Activated CD4-positive, alpha-beta T cell treated with anti-CD3 and anti-CD28 coated beads, Interleukin-2, amount 50 U/mL, for 4 hours (primary cell): Measurements from ENCODE around the gene PAX5.

ENCODE experiments used
- DNase-seq, 2 experiments: peaks; one replicate each; pipeline ENCODE4 v3.0.0-alpha.2; 2020

The PAX5 gene

GRCh38 chr9:36848946-36849345 is 185.1 kb downstream of the PAX5 start:
- DNase-seq = no peak

DNA sequence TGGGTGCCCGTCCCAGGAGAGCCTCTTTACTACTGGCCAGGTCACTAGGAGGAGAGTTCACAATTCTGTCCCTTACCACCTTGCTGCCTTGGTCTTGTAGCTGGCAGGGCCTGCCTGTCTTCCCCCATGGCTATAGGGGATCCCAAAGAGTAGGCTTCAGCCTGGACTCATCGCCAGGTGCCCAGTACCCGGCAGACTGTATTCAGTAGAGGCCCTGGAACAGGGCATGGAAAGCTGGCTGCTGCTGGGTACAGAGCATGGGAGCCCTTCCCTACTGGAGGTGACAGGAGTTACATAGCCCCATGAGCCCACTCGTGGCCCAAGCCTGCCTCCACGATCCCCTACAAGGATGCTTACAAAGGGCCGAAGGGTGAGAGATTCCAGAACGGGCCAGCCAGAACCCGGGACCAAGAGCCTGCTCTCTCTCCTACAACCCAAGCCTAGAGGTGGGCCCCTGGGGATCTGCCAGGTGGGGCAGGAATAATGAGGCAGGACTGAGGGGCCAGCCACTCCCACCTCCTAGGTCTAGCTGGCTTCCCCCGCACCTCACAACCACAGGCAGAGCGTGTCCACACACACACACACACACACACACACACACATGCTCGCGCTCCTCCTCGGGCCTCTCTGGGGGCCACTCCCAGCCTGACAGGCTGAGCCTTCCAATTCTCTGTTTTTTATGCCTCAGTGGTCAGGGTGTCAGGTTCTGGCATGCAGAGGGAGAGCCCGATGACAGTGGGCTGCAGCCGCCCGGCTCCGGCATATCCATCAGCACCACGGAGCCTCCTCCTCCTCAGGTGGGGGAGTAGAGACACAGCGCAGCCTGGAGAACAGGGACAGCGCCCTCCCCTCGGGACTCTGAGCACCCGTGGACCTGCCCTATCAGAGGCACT is 186.0 kb downstream of the PAX5 start:
- DNase-seq = no peak

DNA sequence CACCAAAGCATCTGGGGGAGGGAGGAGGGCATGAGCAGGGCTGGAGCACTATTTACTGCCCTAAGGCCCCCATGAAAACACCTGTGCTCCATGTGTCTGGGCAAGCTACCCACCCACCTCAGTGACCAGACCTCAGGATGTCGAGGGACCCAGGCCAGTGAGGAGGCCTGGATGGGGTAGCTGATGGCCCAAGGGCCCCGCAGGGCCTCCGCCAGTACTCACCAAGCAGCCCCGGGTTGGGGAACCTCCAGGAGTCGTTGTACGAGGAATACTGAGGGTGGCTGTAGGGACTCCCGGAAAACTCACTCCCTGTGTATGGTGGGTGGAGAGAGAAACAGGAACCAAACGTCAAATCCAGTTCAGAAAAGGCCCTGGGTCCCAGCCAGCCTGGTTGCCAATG is 187.4 kb downstream of the PAX5 start:
- DNase-seq = no peak

GRCh38 chr9:36845844-36846243 is 188.2 kb downstream of the PAX5 start:
- no peak for DNase-seq

GRCh38 chr9:36844961-36845360 is 189.1 kb downstream of the PAX5 start:
- no peak for DNase-seq

DNA sequence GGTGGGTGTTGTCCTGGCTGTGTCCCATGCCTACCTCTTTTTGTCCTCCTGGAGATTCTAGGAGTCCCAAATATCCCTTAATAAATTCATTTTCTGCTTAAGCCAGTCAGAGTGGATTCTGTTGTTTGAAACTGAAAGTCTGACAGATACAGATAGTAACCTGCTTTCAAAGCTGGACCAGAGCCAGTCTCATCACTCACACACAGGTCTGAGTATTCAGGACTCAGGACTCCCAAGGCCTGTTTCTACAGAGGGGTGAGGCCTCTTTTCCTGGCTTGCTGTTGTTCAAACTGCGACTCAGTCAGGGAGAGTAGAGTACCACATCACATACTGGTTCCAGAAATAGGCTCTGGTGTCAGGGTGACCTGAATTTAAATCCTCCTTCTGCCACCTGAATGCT is 190.1 kb downstream of the PAX5 start:
- DNase-seq = no peak

DNA sequence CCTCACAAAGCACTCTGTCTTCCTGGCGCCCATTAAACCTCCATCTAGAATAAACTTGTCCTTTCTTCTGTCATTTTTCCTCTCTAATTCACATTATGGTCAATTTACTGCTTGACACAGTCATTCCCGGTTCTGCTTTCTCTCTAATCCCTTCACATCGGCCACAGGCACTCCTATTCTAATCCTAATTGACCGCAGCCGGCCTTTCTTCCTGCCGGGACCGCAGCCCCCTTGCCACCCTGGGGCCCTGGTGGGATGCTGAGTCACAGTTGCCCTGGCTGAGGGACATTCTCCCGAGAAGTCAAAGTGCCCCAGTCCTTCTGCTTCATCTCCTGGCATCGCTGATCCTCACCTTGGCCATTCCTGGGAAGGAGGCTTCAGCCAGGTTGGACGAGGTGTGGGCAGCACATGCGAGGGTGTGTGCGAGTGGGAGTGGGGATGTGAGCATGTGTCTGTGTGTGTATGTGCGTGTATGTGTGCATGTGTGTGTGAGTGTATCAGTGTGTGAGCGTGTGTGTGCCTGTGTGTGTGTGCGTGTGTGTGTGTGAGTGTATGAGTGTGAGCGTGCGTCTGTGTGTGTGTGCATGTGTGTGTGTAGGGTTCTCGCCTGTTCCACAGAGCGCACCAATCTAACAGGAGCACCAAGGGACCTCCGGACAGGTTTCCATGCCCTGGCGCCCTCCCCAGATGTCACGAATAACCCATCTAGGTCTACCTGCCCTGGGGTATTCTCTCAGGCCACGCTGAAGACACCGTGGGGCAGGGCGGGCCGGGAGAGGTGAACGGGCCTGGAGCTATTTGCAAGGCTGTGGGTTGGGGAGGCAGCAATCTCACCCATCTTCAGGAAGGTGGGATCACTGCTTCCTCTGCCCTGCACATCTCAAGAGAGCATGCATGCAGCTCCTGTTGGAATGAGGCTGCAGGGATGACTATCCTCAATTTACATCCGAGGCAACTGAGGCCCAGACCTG is 191.2 kb downstream of the PAX5 start:
- no peak for DNase-seq

GRCh38 chr9:36840898-36841536 is 193.1 kb downstream of the PAX5 start:
- DNase-seq = no peak

- DNase-seq = no peak
Measured at GRCh38 chr9:36839131-36839885, 194.8 kb downstream of the PAX5 start.

GRCh38 chr9:36837431-36838405 is 196.3 kb downstream of the PAX5 start:
- no peak for DNase-seq

DNA sequence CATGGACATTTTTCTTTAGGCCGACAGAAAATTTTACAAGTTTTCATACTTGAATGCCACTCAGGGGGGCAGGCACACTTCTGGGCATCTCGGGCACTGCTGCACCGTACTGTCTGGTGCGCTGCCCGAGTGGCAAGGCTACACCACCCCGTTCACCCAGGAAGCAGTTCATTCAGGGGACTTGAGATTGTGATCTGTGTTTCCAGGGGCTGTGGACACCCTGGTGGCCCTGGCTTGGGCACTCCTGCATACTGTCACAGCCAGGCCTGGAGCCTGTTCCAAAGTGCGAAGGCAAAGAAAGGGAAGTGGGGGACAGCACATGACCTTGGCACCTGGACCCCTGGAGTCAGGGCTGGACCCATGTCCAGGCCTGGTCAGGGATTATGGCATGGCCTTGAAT is 197.6 kb downstream of the PAX5 start:
- no peak for DNase-seq

- no peak for DNase-seq
Measured at GRCh38 chr9:36835271-36835996, 198.6 kb downstream of the PAX5 start.

GRCh38 chr9:36834736-36835135 is 199.3 kb downstream of the PAX5 start:
- no peak for DNase-seq

GRCh38 chr9:36833954-36834353 is 200.1 kb downstream of the PAX5 start:
- no peak for DNase-seq

GRCh38 chr9:36832164-36832795 is 201.8 kb downstream of the PAX5 start:
- no peak for DNase-seq

GRCh38 chr9:36831381-36832161 is 202.5 kb downstream of the PAX5 start:
- no peak for DNase-seq

DNA sequence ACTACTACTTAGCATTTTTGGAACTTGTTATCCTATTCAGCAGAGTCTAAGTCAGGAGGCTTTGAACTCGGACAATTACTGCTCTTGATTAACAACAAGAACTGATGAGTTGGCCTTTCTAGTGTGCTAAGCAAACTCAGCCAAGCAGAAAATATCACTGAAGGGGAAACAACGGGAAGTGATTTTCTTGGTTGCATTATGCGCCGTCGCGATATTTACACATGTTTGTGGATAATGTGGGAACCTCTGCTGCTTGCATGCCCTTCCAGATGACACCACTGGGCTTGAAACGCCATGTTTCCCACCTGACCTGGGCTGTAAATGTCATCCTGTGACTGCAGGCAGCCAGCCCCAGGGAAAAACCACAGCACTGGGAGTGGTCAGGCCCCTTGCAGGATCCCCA is 205.5 kb downstream of the PAX5 start:
- DNase-seq = no peak

DNA sequence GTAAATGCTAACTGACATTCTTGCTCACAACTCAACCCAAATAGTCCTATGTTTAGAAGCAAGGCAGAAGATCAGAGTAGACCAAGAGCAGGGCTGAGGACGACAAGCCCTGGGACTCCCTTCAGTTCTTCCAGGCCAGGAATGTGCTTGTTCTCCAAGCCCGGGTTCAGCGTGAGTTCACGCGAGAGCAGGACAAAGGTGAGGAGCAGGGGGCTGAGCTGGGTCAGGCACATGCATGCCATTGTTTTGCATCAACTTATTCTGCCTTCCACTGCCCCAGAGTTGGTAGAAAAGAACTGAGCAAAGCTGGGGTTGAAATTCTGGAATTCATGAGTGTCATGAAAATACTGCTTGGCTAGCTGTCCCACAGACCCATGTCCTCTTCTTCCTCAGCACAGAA is 206.5 kb downstream of the PAX5 start:
- DNase-seq = no peak

DNA sequence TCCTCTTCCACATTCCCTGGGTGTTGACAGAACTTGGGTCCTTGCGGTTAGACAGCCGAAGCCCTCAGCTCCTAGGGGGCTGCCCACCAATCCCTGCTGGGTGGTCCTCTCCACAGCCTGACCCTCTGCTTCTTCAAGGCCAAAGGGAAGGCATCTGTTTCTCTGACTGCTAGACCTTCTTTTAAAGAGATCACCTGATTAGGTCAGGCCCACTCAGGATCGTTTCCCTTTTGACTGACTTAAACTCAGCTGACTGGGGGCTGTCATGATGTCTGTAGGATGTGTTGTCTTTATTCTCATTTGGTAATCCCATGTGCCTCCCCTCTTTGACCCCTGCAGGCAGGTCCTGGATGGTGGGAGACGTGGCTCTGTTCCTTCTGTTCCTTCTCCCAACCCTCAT is 207.5 kb downstream of the PAX5 start:
- no peak for DNase-seq
